ENCODE data around the gene TTL.
"Not testable (repeated sequence)": the region's sequence is repeated elsewhere in the genome, so short reads cannot be mapped to it uniquely, and the experiment has no call there.

DNA sequence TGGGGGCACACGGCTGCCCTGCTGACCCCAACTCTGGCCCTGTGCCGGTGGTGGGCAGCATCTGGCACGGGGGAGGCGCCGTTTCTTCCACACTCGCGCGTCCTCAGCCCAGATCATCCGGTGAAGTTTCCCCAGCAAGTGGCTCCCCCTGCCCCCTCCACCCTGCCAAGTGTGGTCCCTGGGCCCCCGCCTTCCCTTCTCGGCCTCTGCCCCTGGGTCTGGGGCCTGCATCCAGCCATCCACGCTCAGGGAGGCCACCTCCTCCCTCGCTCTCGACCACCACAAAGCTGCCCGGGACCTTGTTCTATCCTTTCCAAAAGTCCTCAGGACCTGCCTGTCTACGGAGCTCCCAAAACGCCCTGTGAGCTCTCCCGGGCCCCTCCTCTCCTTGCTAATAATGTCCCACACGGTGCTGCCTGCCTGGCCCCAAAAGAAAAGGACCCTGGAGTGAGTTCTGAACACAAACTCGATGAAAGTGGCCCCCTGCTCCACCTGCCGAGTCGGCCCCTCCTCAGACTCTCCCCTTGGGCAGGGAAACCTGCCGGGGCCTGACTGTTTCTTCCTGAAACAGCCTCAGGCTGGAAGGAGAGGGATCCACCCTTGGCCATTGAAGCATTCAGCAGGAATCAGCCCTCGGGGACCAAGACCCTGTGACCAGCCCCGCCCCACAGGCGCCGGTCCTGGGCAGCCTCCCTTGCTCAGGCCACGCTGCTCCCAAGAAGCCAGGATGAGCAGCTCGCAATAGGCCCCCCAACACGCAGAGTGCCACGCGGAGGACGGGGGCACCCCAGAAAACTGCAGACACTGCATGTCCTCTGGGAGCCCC, 46.9 kb upstream of the TTL start:
- TF ChIP-seq, protein P1, sequence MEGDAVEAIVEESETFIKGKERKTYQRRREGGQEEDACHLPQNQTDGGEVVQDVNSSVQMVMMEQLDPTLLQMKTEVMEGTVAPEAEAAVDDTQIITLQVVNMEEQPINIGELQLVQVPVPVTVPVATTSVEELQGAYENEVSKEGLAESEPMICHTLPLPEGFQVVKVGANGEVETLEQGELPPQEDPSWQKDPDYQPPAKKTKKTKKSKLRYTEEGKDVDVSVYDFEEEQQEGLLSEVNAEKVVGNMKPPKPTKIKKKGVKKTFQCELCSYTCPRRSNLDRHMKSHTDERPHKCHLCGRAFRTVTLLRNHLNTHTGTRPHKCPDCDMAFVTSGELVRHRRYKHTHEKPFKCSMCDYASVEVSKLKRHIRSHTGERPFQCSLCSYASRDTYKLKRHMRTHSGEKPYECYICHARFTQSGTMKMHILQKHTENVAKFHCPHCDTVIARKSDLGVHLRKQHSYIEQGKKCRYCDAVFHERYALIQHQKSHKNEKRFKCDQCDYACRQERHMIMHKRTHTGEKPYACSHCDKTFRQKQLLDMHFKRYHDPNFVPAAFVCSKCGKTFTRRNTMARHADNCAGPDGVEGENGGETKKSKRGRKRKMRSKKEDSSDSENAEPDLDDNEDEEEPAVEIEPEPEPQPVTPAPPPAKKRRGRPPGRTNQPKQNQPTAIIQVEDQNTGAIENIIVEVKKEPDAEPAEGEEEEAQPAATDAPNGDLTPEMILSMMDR (IDR thresholded peaks at IDR 0.05) = not testable (repeated sequence)
- not testable (repeated sequence) for TF ChIP-seq POLR2A (IDR thresholded peaks at IDR 0.05)
